Spleen (tissue), 7 donors: ENCODE measurements around the gene FN3KRP.

Experiments used
- POLR2A ChIP-seq, 3 donors: fragments of 450-650 bp; IDR thresholded peaks; one replicate each; pipeline ENCODE4 v1.5.1; 2017; ENCODE audit warnings: antibody characterized with exemption in 3 of 3, mild to moderate bottlenecking in 1 of 3
- POLR2AphosphoS5 ChIP-seq, 3 donors: sonication (generic); formaldehyde crosslinking; IDR thresholded peaks; one replicate each; pipeline ENCODE4 v1.5.1; 2017; ENCODE audit warnings: antibody characterized with exemption in 3 of 3
- TF ChIP-seq, protein P1 (sequence below), 11 experiments: fragments of 200-600 bp in 7 of 11; fragments of 450-650 bp in 4 of 11; sonication (generic) in 4 of 11; IDR thresholded peaks in 8 of 11; conservative IDR thresholded peaks in 3 of 11; 1 replicate in 7 of 11; 2 replicates in 4 of 11; pipeline versions ENCODE4 v1.4.0 to v1.8.0; 2016 to 2021; ENCODE audit warnings: antibody characterized with exemption in 11 of 11, inconsistent platforms in 4 of 11, mild to moderate bottlenecking in 1 of 11
- donor health status: DM: no; HTN: no; CAD: no; lungs with moderate emphysema.
- donor health status: DM: no; HTN: no; CAD: no.
- donor health status: DM: no; HTN: no; CAD: no.

DNA sequence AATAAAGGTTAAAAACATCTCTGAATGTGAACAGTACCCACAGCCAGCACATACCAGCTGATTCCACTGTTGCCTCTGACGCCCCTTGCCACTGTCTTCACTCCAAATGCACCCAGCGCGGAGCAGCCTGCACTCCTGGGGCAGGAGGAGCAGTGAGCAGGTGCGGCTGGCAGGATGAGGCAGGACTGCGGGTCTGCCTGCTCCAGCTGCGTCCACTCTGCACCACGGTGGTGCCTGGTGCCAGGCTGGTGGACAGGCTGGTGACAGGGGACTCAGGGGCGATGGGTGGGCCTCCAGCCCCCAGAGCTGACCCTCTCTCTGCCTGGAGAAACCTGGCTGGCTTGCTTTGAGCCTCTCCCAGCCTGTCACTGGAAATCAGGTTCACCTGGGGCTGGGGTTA lies 27.4 kb upstream of the FN3KRP start:
- no peak for TF ChIP-seq POLR2AphosphoS5 (IDR thresholded peaks at IDR 0.05)
- TF ChIP-seq, protein P1, sequence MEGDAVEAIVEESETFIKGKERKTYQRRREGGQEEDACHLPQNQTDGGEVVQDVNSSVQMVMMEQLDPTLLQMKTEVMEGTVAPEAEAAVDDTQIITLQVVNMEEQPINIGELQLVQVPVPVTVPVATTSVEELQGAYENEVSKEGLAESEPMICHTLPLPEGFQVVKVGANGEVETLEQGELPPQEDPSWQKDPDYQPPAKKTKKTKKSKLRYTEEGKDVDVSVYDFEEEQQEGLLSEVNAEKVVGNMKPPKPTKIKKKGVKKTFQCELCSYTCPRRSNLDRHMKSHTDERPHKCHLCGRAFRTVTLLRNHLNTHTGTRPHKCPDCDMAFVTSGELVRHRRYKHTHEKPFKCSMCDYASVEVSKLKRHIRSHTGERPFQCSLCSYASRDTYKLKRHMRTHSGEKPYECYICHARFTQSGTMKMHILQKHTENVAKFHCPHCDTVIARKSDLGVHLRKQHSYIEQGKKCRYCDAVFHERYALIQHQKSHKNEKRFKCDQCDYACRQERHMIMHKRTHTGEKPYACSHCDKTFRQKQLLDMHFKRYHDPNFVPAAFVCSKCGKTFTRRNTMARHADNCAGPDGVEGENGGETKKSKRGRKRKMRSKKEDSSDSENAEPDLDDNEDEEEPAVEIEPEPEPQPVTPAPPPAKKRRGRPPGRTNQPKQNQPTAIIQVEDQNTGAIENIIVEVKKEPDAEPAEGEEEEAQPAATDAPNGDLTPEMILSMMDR (IDR thresholded peaks at IDR 0.05 in 8 of 11, conservative IDR thresholded peaks at IDR 0.05 in 3 of 11) = no peak
- TF ChIP-seq POLR2A (IDR thresholded peaks at IDR 0.05) = no peak
